LNCaP clone FGC (cell line): Measurements from ENCODE around the gene MAML2.

ENCODE experiments used
- DNase-seq: peaks from one replicate; pipeline ENCODE4 v3.0.0-alpha.2; 2011; ENCODE audit warnings: low read depth
- H3K4me3 ChIP-seq: 2 replicates; pipeline ENCODE4 v1.5.1; 2011; ENCODE audit warnings: mild to moderate bottlenecking, low read depth, low read length, control low read depth
- TF ChIP-seq, protein P1 (sequence below): IDR thresholded peaks from 2 replicates; pipeline ENCODE4 v1.5.1; 2012; ENCODE audit warnings: mild to moderate bottlenecking; ENCODE audit not compliant: control insufficient read depth, insufficient read depth; ENCODE audit errors: extremely low read depth

The MAML2 gene

DNA sequence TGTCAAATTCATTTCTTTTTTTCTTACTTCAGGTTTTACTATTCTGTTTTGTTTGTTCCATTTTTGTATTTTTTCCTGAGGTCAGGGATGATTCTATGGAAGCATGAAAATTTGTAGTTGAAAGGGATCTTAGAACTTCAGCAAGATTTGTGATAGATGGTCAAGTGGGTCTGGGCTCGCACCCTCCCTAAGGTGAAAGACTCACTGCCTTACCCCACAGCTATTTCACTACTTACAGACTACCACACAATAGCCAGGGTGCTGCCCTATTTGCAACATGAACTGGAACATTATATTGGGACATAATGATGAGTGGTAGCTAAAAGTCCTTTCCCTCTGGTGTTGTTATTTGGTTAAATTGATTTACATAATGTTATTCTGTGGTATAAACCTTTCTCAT lies 62.6 kb downstream of the MAML2 start:
- H3K4me3 ChIP-seq = no peak overlapping the region
- TF ChIP-seq, protein P1, sequence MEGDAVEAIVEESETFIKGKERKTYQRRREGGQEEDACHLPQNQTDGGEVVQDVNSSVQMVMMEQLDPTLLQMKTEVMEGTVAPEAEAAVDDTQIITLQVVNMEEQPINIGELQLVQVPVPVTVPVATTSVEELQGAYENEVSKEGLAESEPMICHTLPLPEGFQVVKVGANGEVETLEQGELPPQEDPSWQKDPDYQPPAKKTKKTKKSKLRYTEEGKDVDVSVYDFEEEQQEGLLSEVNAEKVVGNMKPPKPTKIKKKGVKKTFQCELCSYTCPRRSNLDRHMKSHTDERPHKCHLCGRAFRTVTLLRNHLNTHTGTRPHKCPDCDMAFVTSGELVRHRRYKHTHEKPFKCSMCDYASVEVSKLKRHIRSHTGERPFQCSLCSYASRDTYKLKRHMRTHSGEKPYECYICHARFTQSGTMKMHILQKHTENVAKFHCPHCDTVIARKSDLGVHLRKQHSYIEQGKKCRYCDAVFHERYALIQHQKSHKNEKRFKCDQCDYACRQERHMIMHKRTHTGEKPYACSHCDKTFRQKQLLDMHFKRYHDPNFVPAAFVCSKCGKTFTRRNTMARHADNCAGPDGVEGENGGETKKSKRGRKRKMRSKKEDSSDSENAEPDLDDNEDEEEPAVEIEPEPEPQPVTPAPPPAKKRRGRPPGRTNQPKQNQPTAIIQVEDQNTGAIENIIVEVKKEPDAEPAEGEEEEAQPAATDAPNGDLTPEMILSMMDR = no peak
- DNase-seq = no peak

DNA sequence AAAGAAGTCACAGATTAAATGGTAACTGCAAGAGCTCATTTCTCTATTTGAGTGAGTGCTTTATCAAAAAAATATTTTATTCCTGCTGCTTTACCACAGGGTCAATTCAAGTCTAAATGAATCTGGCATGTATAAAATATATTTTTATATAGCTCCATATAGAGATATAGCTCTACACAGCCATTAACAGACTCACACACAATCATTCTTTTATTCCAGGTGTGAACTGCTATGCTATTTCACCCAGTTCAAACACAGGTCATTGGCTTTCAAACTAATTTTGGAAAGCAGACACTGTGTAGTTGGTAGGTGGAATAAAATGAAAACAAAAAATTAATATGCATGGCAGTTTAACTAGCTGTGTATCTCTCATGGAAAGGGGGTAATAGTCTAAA lies 63.1 kb downstream of the MAML2 start:
- no peak for DNase-seq
- TF ChIP-seq, protein P1 = no peak
- H3K4me3 ChIP-seq = no peak overlapping the region

DNA sequence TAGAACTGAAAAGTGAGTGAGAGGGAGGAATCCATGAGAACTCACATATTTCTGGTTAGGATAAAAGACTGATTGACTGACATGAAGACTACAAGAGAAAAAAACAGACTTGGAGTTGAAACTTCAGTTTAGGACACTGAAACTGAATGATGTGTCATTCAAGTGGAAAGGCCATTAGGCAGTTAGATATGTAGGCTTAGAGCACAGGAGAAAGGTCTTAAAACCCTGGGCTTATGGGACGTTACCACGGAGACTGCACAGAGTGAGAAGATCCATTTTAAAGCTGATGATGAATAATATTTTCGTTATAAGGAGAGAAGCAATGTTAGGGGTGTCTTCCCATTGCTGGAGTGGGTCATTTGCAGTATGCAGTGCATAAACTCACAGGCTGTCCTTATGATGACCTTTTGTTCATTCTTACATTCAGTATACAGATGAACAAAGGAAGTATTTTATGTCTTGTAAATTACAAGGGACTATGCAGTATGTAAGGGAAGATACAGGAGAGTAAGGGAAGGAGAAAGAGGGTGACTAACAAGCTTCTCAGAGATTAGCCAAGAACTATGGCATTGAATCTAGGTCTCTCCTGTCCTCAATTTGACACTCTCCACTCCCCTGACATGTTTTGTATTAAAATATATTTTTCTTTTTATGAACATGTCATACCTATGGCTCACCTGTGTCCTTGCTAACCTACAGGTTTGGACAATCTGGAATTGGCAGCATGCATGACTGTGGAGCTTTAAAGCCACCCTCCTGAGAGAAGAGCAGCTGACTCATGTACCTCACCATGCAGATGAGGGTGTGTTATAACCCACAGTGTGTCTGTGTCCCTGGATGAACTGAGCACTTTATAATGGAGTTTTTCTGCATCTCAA lies 63.7 kb downstream of the MAML2 start:
- DNase-seq = no peak
- TF ChIP-seq, protein P1 = no peak
- no peak overlapping the region for H3K4me3 ChIP-seq

DNA sequence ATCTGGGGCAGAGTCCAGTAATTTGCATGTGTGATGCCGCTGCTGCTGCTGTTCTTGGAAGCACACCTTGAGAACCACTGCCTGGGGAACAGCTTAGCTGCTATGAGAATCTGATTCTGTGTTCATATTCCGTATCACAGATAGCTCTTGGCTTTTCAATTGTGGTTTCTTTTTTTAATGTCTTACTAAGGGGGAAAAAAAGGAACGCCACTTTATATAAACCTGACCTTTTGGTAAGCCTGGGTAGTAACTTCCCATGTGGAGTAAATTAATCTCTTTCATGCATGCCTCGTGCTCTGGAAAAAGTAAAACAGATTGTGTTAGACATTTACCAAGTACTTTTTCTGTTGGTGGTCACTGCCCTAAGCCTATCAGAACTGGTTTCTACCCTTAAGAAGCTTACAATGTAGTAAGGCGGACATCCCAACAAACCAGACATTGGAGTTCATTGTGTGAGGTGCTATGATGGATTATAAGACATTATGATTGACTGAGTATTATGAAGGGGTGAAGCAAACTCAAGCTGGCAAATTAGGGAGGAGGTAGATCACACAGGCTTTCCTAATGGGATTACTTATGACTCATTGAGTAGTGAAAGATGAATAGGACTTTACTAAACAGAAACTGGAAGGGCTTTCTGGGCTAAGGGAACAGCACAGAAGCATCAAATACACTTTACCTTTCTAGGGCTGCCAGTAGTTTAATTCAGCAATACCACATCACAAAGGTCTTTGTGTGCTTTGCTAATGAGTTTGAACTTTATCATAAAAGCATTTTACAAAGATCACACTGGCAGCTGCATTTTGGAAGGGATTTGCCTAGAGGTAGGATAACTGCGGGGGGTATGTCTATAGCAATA lies 64.7 kb downstream of the MAML2 start:
- TF ChIP-seq, protein P1 = no peak
- DNase-seq = no peak
- no peak overlapping the region for H3K4me3 ChIP-seq

DNA sequence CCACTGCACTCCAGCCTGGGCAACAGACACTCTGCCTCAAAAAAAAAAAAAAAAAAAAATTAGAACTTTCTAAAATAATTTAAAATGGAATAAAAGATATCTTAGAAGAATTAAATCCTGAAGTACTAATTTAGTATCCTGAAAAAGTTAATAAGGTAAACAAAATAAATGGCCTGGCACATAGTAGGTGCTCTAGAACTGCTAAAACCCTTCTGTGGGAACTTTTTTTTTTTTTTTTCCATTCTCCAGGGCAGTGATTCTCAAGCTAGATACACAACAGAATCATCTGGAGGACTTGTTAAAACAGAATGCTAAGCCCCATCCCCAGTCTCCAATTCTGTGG lies 65.3 kb downstream of the MAML2 start:
- no peak overlapping the region for H3K4me3 ChIP-seq
- DNase-seq = no peak
- TF ChIP-seq, protein P1 = no peak

DNA sequence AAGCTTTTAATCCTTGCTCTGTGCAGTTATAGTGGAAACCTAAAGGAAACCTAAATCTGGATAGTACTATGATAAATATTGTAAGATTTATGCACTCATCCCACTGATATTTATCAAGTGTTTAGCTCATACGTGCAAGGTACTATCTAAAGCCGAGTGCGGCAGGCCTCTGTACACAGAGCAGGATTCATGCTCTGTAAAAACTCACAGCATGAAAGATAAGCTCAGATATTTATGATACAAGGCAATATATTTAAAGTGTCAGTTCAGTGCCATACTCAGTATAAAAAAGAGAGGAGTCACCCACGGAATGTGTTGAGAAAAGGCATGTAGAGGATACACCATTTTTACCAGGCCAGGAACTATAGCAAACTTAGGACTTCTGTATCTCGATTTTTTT lies 66.2 kb downstream of the MAML2 start:
- TF ChIP-seq, protein P1 = no peak

More for the DNA sequence above, 66.2 kb downstream of the MAML2 start:
- no peak for DNase-seq
- H3K4me3 ChIP-seq = no peak overlapping the region
